ENCODE results near the gene RGR. TPM values are rescaled to one million over a fixed set of nuclear protein-coding genes. Genes with fewer than 3 reads are reported as not detected.
A peak's percentile ranks its signal among the peaks of the same experiment; 100 is the strongest.

RGR gene
- total RNA-seq, 1 donor from 2014 or later: 0.19 TPM

DNA sequence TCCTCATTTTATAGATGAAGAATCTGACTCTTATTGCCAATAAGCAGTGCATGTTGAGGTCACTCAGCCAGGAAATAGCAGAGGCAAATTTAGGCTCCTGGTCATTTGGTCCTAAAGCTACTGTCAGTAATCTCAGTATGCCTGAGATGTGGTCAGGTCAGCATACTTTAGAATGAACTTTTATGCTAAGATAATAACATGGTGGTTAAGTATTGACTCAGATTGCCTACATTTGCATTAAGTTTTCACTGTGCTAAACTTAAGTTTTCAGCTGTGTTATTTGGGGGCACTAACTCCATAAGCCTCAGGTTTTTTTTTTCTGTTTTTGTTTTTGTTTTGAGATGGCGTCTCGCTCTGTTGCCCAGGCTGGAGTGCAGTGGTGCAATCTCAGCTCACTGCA, 47.6 kb downstream of the RGR start:
- intact Hi-C loops (cut with micrococcal nuclease): no loop called here

DNA sequence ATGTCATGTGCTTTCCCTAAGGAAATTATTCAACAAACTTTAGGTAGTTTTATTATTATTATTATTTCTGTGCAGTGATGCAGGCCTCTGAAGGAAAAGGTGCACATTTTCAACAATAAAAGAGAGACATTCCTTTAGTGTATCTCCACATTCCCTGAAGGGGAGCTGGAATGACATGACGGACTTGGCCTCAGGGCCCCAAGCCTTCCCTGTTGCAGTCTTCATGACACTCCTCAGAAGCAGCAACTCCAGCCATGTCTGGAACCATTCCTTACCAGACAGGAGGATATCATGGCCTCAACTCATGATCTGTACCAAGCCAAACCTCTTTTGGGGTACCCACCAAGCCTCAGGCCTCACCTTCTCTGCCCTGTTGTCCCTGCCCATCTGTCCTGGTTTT, 48.3 kb downstream of the RGR start:
- no peak overlapping the region for H3K27ac ChIP-seq (replicated peaks)
- TF ChIP-seq, protein P1, sequence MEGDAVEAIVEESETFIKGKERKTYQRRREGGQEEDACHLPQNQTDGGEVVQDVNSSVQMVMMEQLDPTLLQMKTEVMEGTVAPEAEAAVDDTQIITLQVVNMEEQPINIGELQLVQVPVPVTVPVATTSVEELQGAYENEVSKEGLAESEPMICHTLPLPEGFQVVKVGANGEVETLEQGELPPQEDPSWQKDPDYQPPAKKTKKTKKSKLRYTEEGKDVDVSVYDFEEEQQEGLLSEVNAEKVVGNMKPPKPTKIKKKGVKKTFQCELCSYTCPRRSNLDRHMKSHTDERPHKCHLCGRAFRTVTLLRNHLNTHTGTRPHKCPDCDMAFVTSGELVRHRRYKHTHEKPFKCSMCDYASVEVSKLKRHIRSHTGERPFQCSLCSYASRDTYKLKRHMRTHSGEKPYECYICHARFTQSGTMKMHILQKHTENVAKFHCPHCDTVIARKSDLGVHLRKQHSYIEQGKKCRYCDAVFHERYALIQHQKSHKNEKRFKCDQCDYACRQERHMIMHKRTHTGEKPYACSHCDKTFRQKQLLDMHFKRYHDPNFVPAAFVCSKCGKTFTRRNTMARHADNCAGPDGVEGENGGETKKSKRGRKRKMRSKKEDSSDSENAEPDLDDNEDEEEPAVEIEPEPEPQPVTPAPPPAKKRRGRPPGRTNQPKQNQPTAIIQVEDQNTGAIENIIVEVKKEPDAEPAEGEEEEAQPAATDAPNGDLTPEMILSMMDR (IDR thresholded peaks at IDR 0.05; ENCODE audit: borderline replicate concordance): no peak
- H3K27me3 ChIP-seq (ENCODE audit: low read depth): no peaks in the 10 kb centered on the region
- H3K9me3 ChIP-seq (replicated peaks): no peaks in the 10 kb centered on the region
- H3K4me3 ChIP-seq: no peak overlapping the region
- H3K4me1 ChIP-seq: peaks cover 9% of the 10 kb centered on the region
- intact Hi-C loops (cut with micrococcal nuclease): no loop called here
- H3K36me3 ChIP-seq: no peaks in the 10 kb centered on the region
- no peak for DNase-seq

More for the DNA sequence above, 47.6 kb downstream of the RGR start:
- H3K36me3 ChIP-seq: no peaks in the 10 kb centered on the region
- H3K4me3 ChIP-seq: no peak overlapping the region
- peaks cover 9% of the 10 kb centered on the region for H3K4me1 ChIP-seq
- DNase-seq: no peak
- TF ChIP-seq, protein P1 (IDR thresholded peaks at IDR 0.05; ENCODE audit: borderline replicate concordance): no peak
- no peaks in the 10 kb centered on the region for H3K9me3 ChIP-seq (replicated peaks)
- no peaks in the 10 kb centered on the region for H3K27me3 ChIP-seq (ENCODE audit: low read depth)
- H3K27ac ChIP-seq (replicated peaks): no peak overlapping the region

DNA sequence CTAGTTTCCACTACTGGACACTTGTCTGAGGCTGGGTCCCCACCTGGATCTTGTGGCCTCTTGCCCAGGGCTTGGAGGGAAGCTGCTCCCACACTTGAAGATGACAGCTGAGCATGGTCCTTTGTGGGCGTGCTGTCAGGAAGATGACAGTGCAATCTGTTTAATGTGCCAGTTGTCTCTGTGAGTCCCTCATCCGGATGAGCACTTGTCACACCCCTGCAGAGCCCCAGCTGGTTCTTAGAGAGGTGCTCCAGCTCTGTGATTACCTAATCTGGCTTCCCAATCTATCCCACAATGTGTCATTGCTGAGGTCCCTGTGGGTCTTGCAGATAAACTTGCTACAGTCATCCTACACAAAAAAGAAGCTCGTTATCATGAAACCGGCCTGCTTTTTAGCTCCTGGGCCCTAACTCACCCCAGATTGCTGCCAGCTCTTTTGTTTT, 48.7 kb downstream of the RGR start:
- Histone ChIP-seq H3K36me3 (no peaks in the 10 kb centered on the region), H3K27ac (replicated peaks) (no peak overlapping the region), H3K4me1 (peaks cover 9% of the 10 kb centered on the region), H3K27me3 (ENCODE audit: low read depth) (no peaks in the 10 kb centered on the region), H3K9me3 (replicated peaks) (no peaks in the 10 kb centered on the region), H3K4me3 (no peak overlapping the region)
- no peak for DNase-seq
- TF ChIP-seq, protein P1 (IDR thresholded peaks at IDR 0.05; ENCODE audit: borderline replicate concordance): no peak
- intact Hi-C loops (cut with micrococcal nuclease): no loop called here

DNA sequence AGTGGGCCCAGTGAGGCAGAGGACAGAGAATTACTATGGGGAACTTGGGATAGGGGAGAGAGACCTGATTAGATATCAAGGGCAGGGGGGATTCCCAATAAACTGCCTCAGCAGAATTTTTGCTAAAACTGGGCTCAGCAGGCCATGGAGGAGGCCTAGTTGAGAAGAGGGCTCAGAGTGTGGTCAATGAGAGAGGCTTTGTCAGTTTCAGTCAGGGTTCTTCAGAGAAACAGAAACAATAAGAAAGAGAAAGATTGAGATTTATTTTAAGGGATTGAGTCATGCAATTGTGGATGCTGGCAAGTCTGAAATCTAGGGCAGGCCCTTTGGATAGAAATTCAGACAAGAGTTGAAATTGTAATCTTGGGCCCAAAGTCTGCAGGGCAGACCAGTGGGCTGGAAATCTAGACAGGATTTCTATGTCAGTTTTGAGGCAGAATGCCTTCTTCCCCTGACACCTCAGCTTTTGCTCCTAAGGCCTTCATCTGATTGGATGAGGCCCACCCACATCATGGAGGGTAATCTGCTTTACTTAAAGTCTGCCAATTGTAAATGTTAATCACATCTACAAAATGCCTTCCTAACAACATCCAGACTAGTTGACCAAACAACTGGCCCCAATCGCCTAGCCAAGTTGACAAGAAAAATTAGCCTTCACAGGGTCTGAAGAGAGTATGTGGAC, 50.1 kb downstream of the RGR start:
- no peak overlapping the region for H3K4me3 ChIP-seq
- TF ChIP-seq, protein P1 (IDR thresholded peaks at IDR 0.05; ENCODE audit: borderline replicate concordance): no peak
- H3K4me1 ChIP-seq: peaks cover 9% of the 10 kb centered on the region
- H3K27ac ChIP-seq (replicated peaks): no peak overlapping the region
- DNase-seq: no peak
- no peaks in the 10 kb centered on the region for H3K9me3 ChIP-seq (replicated peaks)
- no peaks in the 10 kb centered on the region for H3K27me3 ChIP-seq (ENCODE audit: low read depth)
- intact Hi-C loops (cut with micrococcal nuclease): no loop called here
- H3K36me3 ChIP-seq: no peaks in the 10 kb centered on the region

DNA sequence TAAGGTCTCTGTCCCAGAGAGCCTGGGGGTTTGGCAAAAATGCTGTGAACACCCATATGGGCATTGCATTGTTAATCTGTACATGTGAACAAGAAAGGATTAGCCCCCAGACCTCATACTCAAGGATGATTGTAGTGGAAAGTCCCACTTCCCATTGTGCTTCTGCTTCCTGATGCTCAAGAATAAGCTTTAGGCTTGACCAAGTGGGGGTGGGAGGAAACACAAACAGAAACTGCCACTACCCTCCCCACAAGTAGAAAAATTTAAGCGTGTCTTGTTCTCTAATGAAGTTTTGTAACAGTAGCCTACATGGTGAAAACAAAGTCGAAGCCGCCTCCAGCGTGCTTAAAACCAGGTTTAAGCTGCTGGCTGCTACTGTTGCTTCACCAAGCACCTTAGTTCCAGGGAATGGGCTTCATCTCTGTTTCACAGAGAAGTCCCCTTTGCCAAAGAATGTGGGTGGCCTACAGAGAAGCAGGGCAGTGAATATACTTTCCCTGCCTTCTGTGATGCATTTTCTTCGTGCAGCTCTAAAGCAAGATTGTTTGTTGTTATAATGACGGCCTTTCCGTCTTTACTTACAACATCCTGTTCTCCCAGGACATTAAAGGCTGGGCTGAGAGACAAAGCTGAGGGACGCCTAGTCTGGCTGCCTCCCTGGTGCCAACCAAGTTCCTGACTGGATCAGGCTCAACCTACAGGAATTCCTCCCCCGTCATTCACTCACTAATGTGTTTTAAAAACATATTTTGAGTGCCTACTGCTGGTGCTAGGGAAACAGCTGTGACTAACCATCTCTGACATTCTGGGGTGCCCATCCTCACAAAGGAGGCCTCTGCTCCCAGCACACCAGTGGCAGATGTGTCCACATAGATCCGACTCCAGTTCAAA, 51.5 kb downstream of the RGR start:
- Histone ChIP-seq H3K27me3 (ENCODE audit: low read depth) (no peaks in the 10 kb centered on the region), H3K27ac (replicated peaks) (peak overlapping the region; percentile 73), H3K4me3 (no peak overlapping the region), H3K4me1 (peaks cover 9% of the 10 kb centered on the region), H3K9me3 (replicated peaks) (no peaks in the 10 kb centered on the region), H3K36me3 (no peaks in the 10 kb centered on the region)
- TF ChIP-seq, protein P1 (IDR thresholded peaks at IDR 0.05; ENCODE audit: borderline replicate concordance): no peak
- no peak for DNase-seq
- intact Hi-C loops (cut with micrococcal nuclease): no loop called here
